BLaER1 (cell line): ENCODE results near the gene PCBP4.
A peak's percentile ranks its signal among the peaks of the same experiment; 100 is the strongest.
"Not testable (repeated sequence)": the region's sequence is repeated elsewhere in the genome, so short reads cannot be mapped to it uniquely, and the experiment has no call there.

ENCODE experiments used
- H3K27ac ChIP-seq: shearing (Covaris generic); formaldehyde crosslinking; 2 replicates; pipeline ENCODE4 v1.8.1; 2022
- H3K27me3 ChIP-seq: shearing (Covaris generic); formaldehyde crosslinking; 2 replicates; pipeline ENCODE4 v1.8.1; 2022
- H3K36me3 ChIP-seq: shearing (Covaris generic); formaldehyde crosslinking; 2 replicates; pipeline ENCODE4 v1.8.1; 2022
- H3K4me1 ChIP-seq: shearing (Covaris generic); formaldehyde crosslinking; 2 replicates; pipeline ENCODE4 v1.8.1; 2022
- H3K4me2 ChIP-seq: shearing (Covaris generic); formaldehyde crosslinking; 2 replicates; pipeline ENCODE4 v1.8.1; 2022
- H3K4me3 ChIP-seq: shearing (Covaris generic); formaldehyde crosslinking; 2 replicates; pipeline ENCODE4 v1.8.1; 2022
- H3K9ac ChIP-seq: shearing (Covaris generic); formaldehyde crosslinking; 2 replicates; pipeline ENCODE4 v1.8.1; 2022
- H3K9me3 ChIP-seq: shearing (Covaris generic); formaldehyde crosslinking; 2 replicates; pipeline ENCODE4 v1.8.1; 2022
- H4K20me1 ChIP-seq: shearing (Covaris generic); formaldehyde crosslinking; 2 replicates; pipeline ENCODE4 v1.8.1; 2022
- Cebpa-rat ChIP-seq: shearing (Covaris generic); IDR thresholded peaks from 2 replicates; pipeline ENCODE4 v1.8.1; 2022

PCBP4 gene

GRCh38 chr3:51934991-51935885 is 32.0 kb downstream of the PCBP4 start:
- Histone ChIP-seq H3K36me3 (peaks cover 88% of the 10 kb centered on the region), H3K4me2 (no peak overlapping the region)

GRCh38 chr3:51934139-51934850 is 33.0 kb downstream of the PCBP4 start:
- no peak overlapping the region for H3K4me2 ChIP-seq
- H3K9ac ChIP-seq: no peak overlapping the region
- H3K4me1 ChIP-seq: peaks cover 9% of the 10 kb centered on the region
- TF ChIP-seq Cebpa-rat: no peak
- H3K27ac ChIP-seq: no peak overlapping the region
- no peaks in the 10 kb centered on the region for H3K9me3 ChIP-seq
- peaks cover 73% of the 10 kb centered on the region for H4K20me1 ChIP-seq
- H3K4me3 ChIP-seq: no peak overlapping the region
- H3K36me3 ChIP-seq: peaks cover 86% of the 10 kb centered on the region
- H3K27me3 ChIP-seq: no peaks in the 10 kb centered on the region

More at GRCh38 chr3:51934991-51935885, 32.0 kb downstream of the PCBP4 start:
- no peak overlapping the region for H3K27ac ChIP-seq
- no peak overlapping the region for H3K9ac ChIP-seq
- no peak overlapping the region for H3K4me3 ChIP-seq
- peaks cover 19% of the 10 kb centered on the region for H3K4me1 ChIP-seq
- no peaks in the 10 kb centered on the region for H3K27me3 ChIP-seq
- TF ChIP-seq Cebpa-rat: no peak
- H4K20me1 ChIP-seq: peaks cover 73% of the 10 kb centered on the region
- H3K9me3 ChIP-seq: no peaks in the 10 kb centered on the region

GRCh38 chr3:51933471-51934138 is 33.6 kb downstream of the PCBP4 start:
- Histone ChIP-seq H4K20me1 (peaks cover 70% of the 10 kb centered on the region), H3K27ac (no peak overlapping the region), H3K9me3 (no peaks in the 10 kb centered on the region), H3K4me1 (peaks cover 9% of the 10 kb centered on the region), H3K4me3 (no peak overlapping the region), H3K9ac (no peak overlapping the region), H3K4me2 (no peak overlapping the region), H3K27me3 (no peaks in the 10 kb centered on the region), H3K36me3 (peaks cover 79% of the 10 kb centered on the region)
- TF ChIP-seq Cebpa-rat: no peak

GRCh38 chr3:51932471-51933370 is 34.5 kb downstream of the PCBP4 start:
- Histone ChIP-seq H3K36me3 (peaks cover 71% of the 10 kb centered on the region), H3K4me3 (no peak overlapping the region), H3K9me3 (no peaks in the 10 kb centered on the region), H4K20me1 (peaks cover 61% of the 10 kb centered on the region), H3K4me1 (peaks cover 9% of the 10 kb centered on the region), H3K27ac (no peak overlapping the region), H3K4me2 (no peak overlapping the region), H3K27me3 (no peaks in the 10 kb centered on the region), H3K9ac (no peak overlapping the region)
- TF ChIP-seq Cebpa-rat: no peak

- H3K36me3 ChIP-seq: peaks cover 61% of the 10 kb centered on the region
- no peaks in the 10 kb centered on the region for H3K27me3 ChIP-seq
- no peak overlapping the region for H3K4me3 ChIP-seq
- H3K4me2 ChIP-seq: no peak overlapping the region
- peaks cover 52% of the 10 kb centered on the region; the same call in 1 of the 2 replicates for H4K20me1 ChIP-seq
- H3K9me3 ChIP-seq: no peaks in the 10 kb centered on the region
- peaks cover 9% of the 10 kb centered on the region for H3K4me1 ChIP-seq
- no peak overlapping the region for H3K27ac ChIP-seq
- H3K9ac ChIP-seq: no peak overlapping the region
- TF ChIP-seq Cebpa-rat: no peak
These were observed 35.5 kb downstream of the PCBP4 start for GRCh38 chr3:51931756-51932155.

- Histone ChIP-seq H3K4me3 (no peak overlapping the region), H3K27ac (no peak overlapping the region), H3K9me3 (no peaks in the 10 kb centered on the region), H4K20me1 (peaks cover 42% of the 10 kb centered on the region; the same call in 1 of the 2 replicates), H3K4me2 (no peak overlapping the region), H3K27me3 (no peaks in the 10 kb centered on the region), H3K4me1 (peaks cover 9% of the 10 kb centered on the region), H3K9ac (no peak overlapping the region), H3K36me3 (peaks cover 48% of the 10 kb centered on the region)
- no peak for TF ChIP-seq Cebpa-rat
These were observed 36.8 kb downstream of the PCBP4 start for GRCh38 chr3:51930439-51930838.

GRCh38 chr3:51929420-51930003 is 37.7 kb downstream of the PCBP4 start:
- Histone ChIP-seq H3K36me3 (peaks cover 38% of the 10 kb centered on the region), H3K27me3 (no peaks in the 10 kb centered on the region), H3K27ac (no peak overlapping the region), H3K4me3 (no peak overlapping the region), H3K9me3 (no peaks in the 10 kb centered on the region), H3K4me1 (peaks cover 9% of the 10 kb centered on the region), H3K9ac (no peak overlapping the region), H4K20me1 (peaks cover 40% of the 10 kb centered on the region; the same call in 1 of the 2 replicates), H3K4me2 (no peak overlapping the region)
- no peak for TF ChIP-seq Cebpa-rat

- H3K9me3 ChIP-seq, H3K9ac ChIP-seq, H3K27me3 ChIP-seq, H3K4me1 ChIP-seq, H3K4me3 ChIP-seq, H3K27ac ChIP-seq: not testable (repeated sequence)
- H3K36me3 ChIP-seq: peaks cover 33% of the 10 kb centered on the region
- peak overlapping the region; percentile 40 for H3K4me2 ChIP-seq
- H4K20me1 ChIP-seq: peaks cover 35% of the 10 kb centered on the region; the same call in 1 of the 2 replicates
These were observed 38.3 kb downstream of the PCBP4 start for GRCh38 chr3:51928981-51929380.

GRCh38 chr3:51928438-51928837 is 38.8 kb downstream of the PCBP4 start:
- Histone ChIP-seq H3K9me3 (no peaks in the 10 kb centered on the region), H3K27me3 (no peaks in the 10 kb centered on the region), H3K36me3 (peaks cover 28% of the 10 kb centered on the region)

More at GRCh38 chr3:51928438-51928837, 38.8 kb downstream of the PCBP4 start:
- Histone ChIP-seq H3K9ac (no peak overlapping the region), H3K4me2 (no peak overlapping the region), H3K27ac (no peak overlapping the region), H3K4me1 (peaks cover 9% of the 10 kb centered on the region), H3K4me3 (no peak overlapping the region), H4K20me1 (peaks cover 30% of the 10 kb centered on the region; the same call in 1 of the 2 replicates)
- no peak for TF ChIP-seq Cebpa-rat
